Measurements from ENCODE around the gene CCDC172. TPM values are rescaled to one million over a fixed set of nuclear protein-coding genes. Genes with fewer than 3 reads are reported as not detected.

Gene CCDC172
- total RNA-seq, 4 donors from 2014 or later: not detected

DNA sequence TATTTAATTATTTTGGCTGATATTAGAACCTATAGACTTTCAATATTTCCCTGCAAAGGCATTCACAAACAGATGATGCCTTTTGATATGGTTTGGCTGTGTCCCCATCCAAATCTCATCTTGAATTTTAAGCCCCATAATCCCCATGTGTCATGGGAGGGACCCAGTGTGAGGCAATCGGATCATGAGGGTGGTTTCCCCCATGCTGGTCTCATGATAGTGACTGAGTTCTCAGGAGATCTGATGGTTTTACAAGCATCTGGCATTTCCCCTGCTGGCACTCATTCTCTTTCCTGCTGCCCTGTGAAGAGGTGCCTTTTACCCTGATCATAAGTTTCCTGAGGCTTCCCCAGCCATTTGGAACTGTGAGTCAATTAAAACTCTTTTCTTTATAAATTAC lies 94.1 kb downstream of the CCDC172 start:
- TF ChIP-seq, protein P1, sequence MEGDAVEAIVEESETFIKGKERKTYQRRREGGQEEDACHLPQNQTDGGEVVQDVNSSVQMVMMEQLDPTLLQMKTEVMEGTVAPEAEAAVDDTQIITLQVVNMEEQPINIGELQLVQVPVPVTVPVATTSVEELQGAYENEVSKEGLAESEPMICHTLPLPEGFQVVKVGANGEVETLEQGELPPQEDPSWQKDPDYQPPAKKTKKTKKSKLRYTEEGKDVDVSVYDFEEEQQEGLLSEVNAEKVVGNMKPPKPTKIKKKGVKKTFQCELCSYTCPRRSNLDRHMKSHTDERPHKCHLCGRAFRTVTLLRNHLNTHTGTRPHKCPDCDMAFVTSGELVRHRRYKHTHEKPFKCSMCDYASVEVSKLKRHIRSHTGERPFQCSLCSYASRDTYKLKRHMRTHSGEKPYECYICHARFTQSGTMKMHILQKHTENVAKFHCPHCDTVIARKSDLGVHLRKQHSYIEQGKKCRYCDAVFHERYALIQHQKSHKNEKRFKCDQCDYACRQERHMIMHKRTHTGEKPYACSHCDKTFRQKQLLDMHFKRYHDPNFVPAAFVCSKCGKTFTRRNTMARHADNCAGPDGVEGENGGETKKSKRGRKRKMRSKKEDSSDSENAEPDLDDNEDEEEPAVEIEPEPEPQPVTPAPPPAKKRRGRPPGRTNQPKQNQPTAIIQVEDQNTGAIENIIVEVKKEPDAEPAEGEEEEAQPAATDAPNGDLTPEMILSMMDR (IDR thresholded peaks at IDR 0.05): no peak
- no peak for TF ChIP-seq POLR2A (IDR thresholded peaks at IDR 0.05)
- no peaks in the 10 kb centered on the region for H3K4me1 ChIP-seq
- H3K27ac ChIP-seq: no peak overlapping the region
- no peaks in the 10 kb centered on the region for H3K36me3 ChIP-seq
- no peak for DNase-seq
- no peaks in the 10 kb centered on the region for H3K9me3 ChIP-seq
- no peaks in the 10 kb centered on the region for H3K27me3 ChIP-seq
- H3K4me3 ChIP-seq: no peak overlapping the region
- intact Hi-C loops (cut with DNase I; ENCODE audit: low total_unique reads): no loop called here

DNA sequence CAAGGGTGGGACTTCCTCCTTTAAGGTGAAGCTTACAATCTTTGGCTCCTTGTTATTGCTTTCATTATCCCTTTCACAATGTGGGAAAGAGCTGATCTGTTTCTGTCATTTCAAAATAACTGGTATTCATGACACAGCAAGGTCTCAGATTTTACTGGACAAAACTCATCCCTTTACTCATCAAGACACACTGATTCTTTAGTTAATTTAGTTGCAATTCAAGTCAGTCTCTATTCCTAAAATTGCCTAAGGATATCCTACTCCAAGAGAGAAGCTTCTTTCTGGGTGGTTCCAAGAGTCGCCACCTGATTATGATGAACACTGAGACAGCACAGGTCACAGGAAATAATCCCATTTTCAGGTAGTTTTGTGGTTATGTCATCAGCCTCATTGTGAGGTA lies 97.6 kb downstream of the CCDC172 start:
- intact Hi-C loops (cut with DNase I; ENCODE audit: low total_unique reads): no loop called here
- H3K27me3 ChIP-seq: no peaks in the 10 kb centered on the region
- DNase-seq: no peak
- H3K9me3 ChIP-seq: no peaks in the 10 kb centered on the region
- no peak overlapping the region for H3K27ac ChIP-seq
- no peak overlapping the region for H3K4me3 ChIP-seq
- H3K36me3 ChIP-seq: no peaks in the 10 kb centered on the region
- TF ChIP-seq, protein P1 (IDR thresholded peaks at IDR 0.05): no peak
- no peak for TF ChIP-seq POLR2A (IDR thresholded peaks at IDR 0.05)
- H3K4me1 ChIP-seq: no peaks in the 10 kb centered on the region

DNA sequence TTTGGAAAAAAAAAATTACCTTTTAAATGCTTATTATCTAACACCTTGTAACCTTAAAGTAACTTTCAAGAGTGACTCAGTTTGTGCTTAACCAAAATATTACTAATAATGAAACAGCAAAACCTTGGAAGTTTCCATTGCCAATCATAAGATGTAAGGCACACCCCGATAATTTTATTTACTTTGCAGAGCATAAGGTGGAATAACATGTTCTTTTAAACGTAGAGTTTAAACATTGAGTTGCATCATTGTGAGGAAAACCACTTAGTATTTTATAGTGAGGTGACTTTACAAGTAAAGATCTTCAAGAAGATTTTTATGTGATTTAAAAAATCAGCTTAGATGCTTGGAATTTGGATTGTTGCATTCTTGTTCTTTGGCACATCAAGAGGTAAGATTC lies 103.4 kb downstream of the CCDC172 start, which contains the start of gene PNLIPRP3:
TSS of gene PNLIPRP3 (plus strand) at position 177 of the 400 bp plus-strand sequence. CDS start at position 343, 166 bp downstream.
- Histone ChIP-seq H3K4me1 (no peaks in the 10 kb centered on the region), H3K4me3 (no peak within 1 kb of the TSS), H3K27me3 (no peaks in the 10 kb centered on the region), H3K36me3 (no peaks in the 10 kb centered on the region), H3K27ac (no peak within 1 kb of the TSS), H3K9me3 (no peaks in the 10 kb centered on the region)
- no peak for DNase-seq
- intact Hi-C loops (cut with DNase I; ENCODE audit: low total_unique reads): no loop called here
- no peak for TF ChIP-seq POLR2A (IDR thresholded peaks at IDR 0.05)
- TF ChIP-seq, protein P1 (IDR thresholded peaks at IDR 0.05): no peak

DNA sequence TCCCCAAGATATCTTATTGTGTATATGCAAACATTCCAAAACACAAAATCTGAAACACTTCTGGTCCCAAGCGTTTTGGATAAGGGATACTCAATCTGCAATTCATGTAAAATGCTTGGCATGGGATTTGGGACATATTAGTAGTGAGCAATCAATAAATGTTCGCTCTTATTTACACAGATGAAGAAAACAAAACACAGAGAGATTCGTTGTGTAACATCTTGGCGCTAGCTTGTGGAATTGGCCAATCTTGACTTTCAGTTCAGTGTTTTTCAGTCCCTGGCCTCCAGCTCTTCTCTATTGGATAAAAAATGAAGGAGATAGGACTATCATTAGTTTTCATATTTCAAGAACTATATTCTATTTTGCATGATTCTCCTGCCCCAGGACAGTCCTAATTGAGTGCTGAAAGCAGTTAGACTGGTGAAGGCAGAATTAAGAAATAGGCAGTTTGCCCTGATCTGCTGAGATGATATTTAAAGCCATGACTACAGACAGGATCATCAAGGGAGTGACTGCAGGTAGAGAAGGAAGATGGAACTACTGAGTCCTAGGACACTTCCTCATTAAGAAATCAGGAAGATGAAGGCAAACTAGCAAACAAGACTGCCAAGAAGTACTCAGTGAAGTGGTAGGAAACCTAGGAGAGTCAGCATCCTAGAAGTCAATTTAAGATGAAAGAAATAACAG lies 105.2 kb downstream of the CCDC172 start:
- Histone ChIP-seq H3K36me3 (no peaks in the 10 kb centered on the region), H3K27me3 (no peaks in the 10 kb centered on the region), H3K4me1 (no peaks in the 10 kb centered on the region), H3K4me3 (no peak overlapping the region), H3K9me3 (no peaks in the 10 kb centered on the region), H3K27ac (no peak overlapping the region)
- intact Hi-C loops (cut with DNase I; ENCODE audit: low total_unique reads): no loop called here
- TF ChIP-seq POLR2A (IDR thresholded peaks at IDR 0.05): no peak
- TF ChIP-seq, protein P1 (IDR thresholded peaks at IDR 0.05): no peak
- DNase-seq: no peak

Small RNAs within 50 kb of the gene (small RNA-seq; reads per million reads assigned to genes)
- not detected for gene SNRPGP6

Other genes starting within 250 kb of the CCDC172 start
- gene GFRA1, start 51.2 kb upstream of the CCDC172 start, total RNA-seq: 10 to 100 TPM in 3 of 4 donors, 1 to 10 TPM in 1; 2.6 to 75.1 (median 48.0) TPM
- under 1 TPM in 1 of 4 donors, not detected in 3; 0.07 TPM for gene PNLIPRP3, start 103.4 kb downstream of the CCDC172 start, total RNA-seq
- gene PNLIP, start 221.5 kb downstream of the CCDC172 start, total RNA-seq: not detected

All from uterus (tissue), 4 donors.